Fibroblast of lung (primary cell): ENCODE measurements around the gene MUSTN1. TPM values are rescaled to one million over a fixed set of nuclear protein-coding genes. Genes with fewer than 3 reads are reported as not detected.
A peak's percentile ranks its signal among the peaks of the same experiment; 100 is the strongest.

Experiments used
- DNase-seq, 2 donors: peaks; one replicate each; pipeline versions ENCODE4 v3.0.0 to v3.0.0-alpha.2; 2010; ENCODE audit warnings: low read depth in 2 of 2
- H2AFZ ChIP-seq: 2 replicates; pipeline ENCODE4 v1.5.1; 2012; ENCODE audit warnings: low read length, control low read depth, inconsistent platforms
- H3K27ac ChIP-seq: 2 replicates; pipeline ENCODE4 v1.5.1; 2011; ENCODE audit warnings: low read length, control low read depth; ENCODE audit not compliant: insufficient read depth
- H3K27me3 ChIP-seq: 2 replicates; pipeline ENCODE4 v1.5.1; 2011; ENCODE audit warnings: mild to moderate bottlenecking, low read length; ENCODE audit not compliant: control insufficient read depth, insufficient read depth
- H3K36me3 ChIP-seq: 2 replicates; pipeline ENCODE4 v1.5.1; 2011; ENCODE audit warnings: low read length; ENCODE audit not compliant: control insufficient read depth, insufficient read depth
- H3K4me1 ChIP-seq: 2 replicates; pipeline ENCODE4 v1.5.1; 2011; ENCODE audit warnings: low read length; ENCODE audit not compliant: control insufficient read depth, insufficient read depth; ENCODE audit errors: extremely low read depth
- H3K4me2 ChIP-seq: 2 replicates; pipeline ENCODE4 v1.5.1; 2011; ENCODE audit warnings: low read length, control low read depth; ENCODE audit not compliant: insufficient read depth; ENCODE audit errors: extremely low read depth
- H3K4me3 ChIP-seq, 4 experiments: fragments of 200-600 bp in 1 of 4; sonication (generic) in 1 of 4; replicated peaks in 1 of 4; 2 replicates each; pipeline ENCODE4 v1.5.1; 2011 to 2016; ENCODE audit warnings: low read length in 4 of 4, low read depth in 3 of 4, mild to moderate bottlenecking in 3 of 4, control low read depth in 2 of 4, inconsistent platforms in 1 of 4, mixed read lengths in 1 of 4; ENCODE audit not compliant: insufficient read depth in 1 of 4; ENCODE audit errors: control extremely low read depth in 1 of 4
- H3K79me2 ChIP-seq: 2 replicates; pipeline ENCODE4 v1.5.1; 2012; ENCODE audit warnings: mild to moderate bottlenecking, low read length, inconsistent platforms; ENCODE audit not compliant: control insufficient read depth, insufficient read depth
- H3K9ac ChIP-seq: 2 replicates; pipeline ENCODE4 v1.5.1; 2011; ENCODE audit warnings: mild to moderate bottlenecking, low read length, control low read depth; ENCODE audit not compliant: insufficient read depth
- H3K9me3 ChIP-seq: 2 replicates; pipeline ENCODE4 v1.5.1; 2012; ENCODE audit warnings: low read depth, low read length; ENCODE audit not compliant: control insufficient read depth, insufficient read depth
- H4K20me1 ChIP-seq: 2 replicates; pipeline ENCODE4 v1.5.1; 2011; ENCODE audit warnings: low read length; ENCODE audit not compliant: control insufficient read depth, insufficient read depth; ENCODE audit errors: extremely low read depth
- EZH2 ChIP-seq: IDR thresholded peaks from 2 replicates; pipeline ENCODE4 v1.5.1; 2012; ENCODE audit warnings: low read length, control low read depth, mild to moderate bottlenecking; ENCODE audit errors: missing control alignments
- polyA plus RNA-seq, 2 donors: library from polyadenylated mRNA; depleted of rRNA in 1 of 2; stranded (reverse) in 1 of 2; unstranded in 1 of 2; fragments of >200 nt; gene quantifications; 2 replicates each; pipeline ENCODE4 v1.2.1, GENCODE V29; 2011 to 2012; ENCODE audit warnings: missing spikeins in 1 of 2
- total RNA-seq: library from RNA; depleted of rRNA; stranded (reverse); fragments of >200 nt; gene quantifications from 2 replicates; pipeline ENCODE4 v1.2.1, GENCODE V29; 2014
- TF ChIP-seq, protein P1 (sequence below), 2 donors: IDR thresholded peaks in 1 of 2; conservative IDR thresholded peaks in 1 of 2; 1 replicate in 1 of 2; 2 replicates in 1 of 2; pipeline ENCODE4 v1.5.1; 2011 to 2012; ENCODE audit warnings: low read length in 2 of 2, control low read depth in 1 of 2, inconsistent platforms in 1 of 2, low read depth in 1 of 2, mild to moderate bottlenecking in 1 of 2

Gene MUSTN1
- total and polyA plus RNA-seq, 2 donors (not counting 1 experiment from before 2014, with no cell fraction given), result 3.2 TPM; not detected in 1

DNA sequence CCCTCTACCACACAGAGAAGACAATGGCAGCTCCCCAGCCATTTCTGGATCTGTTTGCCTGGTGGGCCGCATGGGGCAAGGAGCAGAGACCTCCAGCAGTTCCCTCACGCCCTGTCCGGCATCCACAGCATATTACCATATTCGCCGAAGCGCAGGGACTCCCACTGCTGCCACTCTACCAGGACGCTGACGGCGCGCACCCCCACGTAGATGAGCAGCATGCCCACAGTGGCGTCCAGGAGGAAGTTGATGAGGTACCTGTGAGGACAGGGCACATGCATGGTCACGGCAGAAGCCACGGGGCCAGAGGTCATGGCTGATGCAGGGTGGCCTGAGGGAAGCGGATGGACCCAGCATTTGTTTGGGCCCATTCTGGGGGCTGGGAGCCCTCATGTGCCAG lies 14.8 kb upstream of the MUSTN1 start:
- TF ChIP-seq, protein P1, sequence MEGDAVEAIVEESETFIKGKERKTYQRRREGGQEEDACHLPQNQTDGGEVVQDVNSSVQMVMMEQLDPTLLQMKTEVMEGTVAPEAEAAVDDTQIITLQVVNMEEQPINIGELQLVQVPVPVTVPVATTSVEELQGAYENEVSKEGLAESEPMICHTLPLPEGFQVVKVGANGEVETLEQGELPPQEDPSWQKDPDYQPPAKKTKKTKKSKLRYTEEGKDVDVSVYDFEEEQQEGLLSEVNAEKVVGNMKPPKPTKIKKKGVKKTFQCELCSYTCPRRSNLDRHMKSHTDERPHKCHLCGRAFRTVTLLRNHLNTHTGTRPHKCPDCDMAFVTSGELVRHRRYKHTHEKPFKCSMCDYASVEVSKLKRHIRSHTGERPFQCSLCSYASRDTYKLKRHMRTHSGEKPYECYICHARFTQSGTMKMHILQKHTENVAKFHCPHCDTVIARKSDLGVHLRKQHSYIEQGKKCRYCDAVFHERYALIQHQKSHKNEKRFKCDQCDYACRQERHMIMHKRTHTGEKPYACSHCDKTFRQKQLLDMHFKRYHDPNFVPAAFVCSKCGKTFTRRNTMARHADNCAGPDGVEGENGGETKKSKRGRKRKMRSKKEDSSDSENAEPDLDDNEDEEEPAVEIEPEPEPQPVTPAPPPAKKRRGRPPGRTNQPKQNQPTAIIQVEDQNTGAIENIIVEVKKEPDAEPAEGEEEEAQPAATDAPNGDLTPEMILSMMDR (conservative IDR thresholded peaks at IDR 0.05 in 1 of 2, IDR thresholded peaks at IDR 0.05 in 1 of 2; ENCODE audit: low read depth in 1 of 2, low read length in 2 of 2), result no peak
- TF ChIP-seq EZH2, result no peak
- H3K79me2 ChIP-seq, result no peaks in the 10 kb centered on the region
- H3K9ac ChIP-seq, result no peak overlapping the region
- no peak for DNase-seq
- H3K27me3 ChIP-seq, result no peaks in the 10 kb centered on the region
- H3K27ac ChIP-seq, result no peak overlapping the region
- H2AFZ ChIP-seq, result no peak overlapping the region
- no peak overlapping the region for H3K4me2 ChIP-seq
- no peaks in the 10 kb centered on the region for H3K9me3 ChIP-seq
- peaks cover 6% of the 10 kb centered on the region for H3K36me3 ChIP-seq
- no peaks in the 10 kb centered on the region for H4K20me1 ChIP-seq
- no peak overlapping the region for H3K4me3 ChIP-seq
- H3K4me1 ChIP-seq, result peaks cover 6% of the 10 kb centered on the region

GRCh38 chr3:52848617-52849016 lies 13.8 kb upstream of the MUSTN1 start:
- no peak overlapping the region for H3K9ac ChIP-seq

GRCh38 chr3:52847726-52848125 lies 12.9 kb upstream of the MUSTN1 start:
- Histone ChIP-seq H3K27ac (no peak overlapping the region), H3K36me3 (peaks cover 6% of the 10 kb centered on the region), H3K27me3 (no peaks in the 10 kb centered on the region), H4K20me1 (no peaks in the 10 kb centered on the region), H3K9me3 (no peaks in the 10 kb centered on the region), H3K9ac (no peak overlapping the region), H3K79me2 (no peaks in the 10 kb centered on the region), H3K4me1 (peaks cover 6% of the 10 kb centered on the region), H2AFZ (no peak overlapping the region), H3K4me2 (no peak overlapping the region), H3K4me3 (no peak overlapping the region)
- TF ChIP-seq, protein P1 (conservative IDR thresholded peaks at IDR 0.05 in 1 of 2, IDR thresholded peaks at IDR 0.05 in 1 of 2; ENCODE audit: low read depth in 1 of 2, low read length in 2 of 2), result no peak
- no peak for TF ChIP-seq EZH2
- no peak for DNase-seq

More at GRCh38 chr3:52848617-52849016, 13.8 kb upstream of the MUSTN1 start:
- Histone ChIP-seq H3K4me3 (no peak overlapping the region), H3K79me2 (no peaks in the 10 kb centered on the region), H3K27me3 (no peaks in the 10 kb centered on the region), H2AFZ (no peak overlapping the region), H3K27ac (no peak overlapping the region), H4K20me1 (no peaks in the 10 kb centered on the region), H3K4me2 (no peak overlapping the region), H3K36me3 (peaks cover 6% of the 10 kb centered on the region), H3K9me3 (no peaks in the 10 kb centered on the region), H3K4me1 (peaks cover 6% of the 10 kb centered on the region)
- DNase-seq, result peak; percentile 60 to 66
- no peak for TF ChIP-seq EZH2
- TF ChIP-seq, protein P1 (conservative IDR thresholded peaks at IDR 0.05 in 1 of 2, IDR thresholded peaks at IDR 0.05 in 1 of 2; ENCODE audit: low read depth in 1 of 2, low read length in 2 of 2), result no peak
